Measurements from ENCODE around the gene GPHN. TPM values are rescaled to one million over a fixed set of nuclear protein-coding genes. Genes with fewer than 3 reads are reported as not detected.

The GPHN gene
- total and polyA plus RNA-seq, 10 of the 15 experiments (the other 5 are each of a cell fraction or from before 2014, with no cell fraction given): 22.3 to 48.8 (median 33.1) TPM

DNA sequence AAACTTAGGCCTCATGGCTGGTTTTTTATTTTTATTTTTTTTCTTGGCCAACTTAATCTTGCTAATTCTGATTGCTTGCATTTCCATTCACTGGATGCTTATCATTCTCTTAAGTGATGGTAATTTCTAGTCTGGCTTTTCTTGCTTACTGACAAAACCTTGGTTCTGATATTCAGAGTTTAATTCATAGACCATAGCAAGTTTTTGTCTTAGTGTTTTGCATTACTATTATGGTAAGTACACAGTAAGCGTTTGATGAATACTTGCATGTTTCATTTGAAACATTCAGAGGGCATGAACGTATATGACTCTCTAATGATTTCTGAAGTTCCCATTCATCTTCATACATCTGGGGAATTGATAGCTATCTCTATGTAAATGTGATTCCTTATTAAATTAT, 55.8 kb downstream of the GPHN start (continued):
- TF ChIP-seq, protein P1, sequence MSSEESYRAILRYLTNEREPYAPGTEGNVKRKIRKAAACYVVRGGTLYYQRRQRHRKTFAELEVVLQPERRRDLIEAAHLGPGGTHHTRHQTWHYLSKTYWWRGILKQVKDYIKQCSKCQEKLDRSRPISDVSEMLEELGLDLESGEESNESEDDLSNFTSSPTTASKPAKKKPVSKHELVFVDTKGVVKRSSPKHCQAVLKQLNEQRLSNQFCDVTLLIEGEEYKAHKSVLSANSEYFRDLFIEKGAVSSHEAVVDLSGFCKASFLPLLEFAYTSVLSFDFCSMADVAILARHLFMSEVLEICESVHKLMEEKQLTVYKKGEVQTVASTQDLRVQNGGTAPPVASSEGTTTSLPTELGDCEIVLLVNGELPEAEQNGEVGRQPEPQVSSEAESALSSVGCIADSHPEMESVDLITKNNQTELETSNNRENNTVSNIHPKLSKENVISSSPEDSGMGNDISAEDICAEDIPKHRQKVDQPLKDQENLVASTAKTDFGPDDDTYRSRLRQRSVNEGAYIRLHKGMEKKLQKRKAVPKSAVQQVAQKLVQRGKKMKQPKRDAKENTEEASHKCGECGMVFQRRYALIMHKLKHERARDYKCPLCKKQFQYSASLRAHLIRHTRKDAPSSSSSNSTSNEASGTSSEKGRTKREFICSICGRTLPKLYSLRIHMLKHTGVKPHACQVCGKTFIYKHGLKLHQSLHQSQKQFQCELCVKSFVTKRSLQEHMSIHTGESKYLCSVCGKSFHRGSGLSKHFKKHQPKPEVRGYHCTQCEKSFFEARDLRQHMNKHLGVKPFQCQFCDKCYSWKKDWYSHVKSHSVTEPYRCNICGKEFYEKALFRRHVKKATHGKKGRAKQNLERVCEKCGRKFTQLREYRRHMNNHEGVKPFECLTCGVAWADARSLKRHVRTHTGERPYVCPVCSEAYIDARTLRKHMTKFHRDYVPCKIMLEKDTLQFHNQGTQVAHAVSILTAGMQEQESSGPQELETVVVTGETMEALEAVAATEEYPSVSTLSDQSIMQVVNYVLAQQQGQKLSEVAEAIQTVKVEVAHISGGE (CRISPR knock-in tag; IDR thresholded peaks at IDR 0.05): no peak
- no peak for TF ChIP-seq TCF3 (IDR thresholded peaks at IDR 0.05; ENCODE audit: borderline replicate concordance, insufficient read depth, low read depth, low read length)
- TF ChIP-seq CBX5 (IDR thresholded peaks at IDR 0.05; ENCODE audit: low read depth): no peak
- TF ChIP-seq IRF4 (IDR thresholded peaks at IDR 0.05; ENCODE audit: low read depth, low read length): no peak
- no peak for TF ChIP-seq EED (IDR thresholded peaks at IDR 0.05; ENCODE audit: low read depth)
- TF ChIP-seq JUND (IDR thresholded peaks at IDR 0.05; ENCODE audit: low read depth, low read length): no peak
- TF ChIP-seq, protein P2, sequence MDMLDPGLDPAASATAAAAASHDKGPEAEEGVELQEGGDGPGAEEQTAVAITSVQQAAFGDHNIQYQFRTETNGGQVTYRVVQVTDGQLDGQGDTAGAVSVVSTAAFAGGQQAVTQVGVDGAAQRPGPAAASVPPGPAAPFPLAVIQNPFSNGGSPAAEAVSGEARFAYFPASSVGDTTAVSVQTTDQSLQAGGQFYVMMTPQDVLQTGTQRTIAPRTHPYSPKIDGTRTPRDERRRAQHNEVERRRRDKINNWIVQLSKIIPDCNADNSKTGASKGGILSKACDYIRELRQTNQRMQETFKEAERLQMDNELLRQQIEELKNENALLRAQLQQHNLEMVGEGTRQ (IDR thresholded peaks at IDR 0.05; ENCODE audit: borderline replicate concordance, low read depth, low read length): no peak
- TF ChIP-seq, protein P3, sequence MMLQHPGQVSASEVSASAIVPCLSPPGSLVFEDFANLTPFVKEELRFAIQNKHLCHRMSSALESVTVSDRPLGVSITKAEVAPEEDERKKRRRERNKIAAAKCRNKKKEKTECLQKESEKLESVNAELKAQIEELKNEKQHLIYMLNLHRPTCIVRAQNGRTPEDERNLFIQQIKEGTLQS (IDR thresholded peaks at IDR 0.05; ENCODE audit: borderline replicate concordance, extremely low read depth, low read depth, low read length): no peak
- TF ChIP-seq RAD51 (IDR thresholded peaks at IDR 0.05): no peak
- TF ChIP-seq, protein P4, sequence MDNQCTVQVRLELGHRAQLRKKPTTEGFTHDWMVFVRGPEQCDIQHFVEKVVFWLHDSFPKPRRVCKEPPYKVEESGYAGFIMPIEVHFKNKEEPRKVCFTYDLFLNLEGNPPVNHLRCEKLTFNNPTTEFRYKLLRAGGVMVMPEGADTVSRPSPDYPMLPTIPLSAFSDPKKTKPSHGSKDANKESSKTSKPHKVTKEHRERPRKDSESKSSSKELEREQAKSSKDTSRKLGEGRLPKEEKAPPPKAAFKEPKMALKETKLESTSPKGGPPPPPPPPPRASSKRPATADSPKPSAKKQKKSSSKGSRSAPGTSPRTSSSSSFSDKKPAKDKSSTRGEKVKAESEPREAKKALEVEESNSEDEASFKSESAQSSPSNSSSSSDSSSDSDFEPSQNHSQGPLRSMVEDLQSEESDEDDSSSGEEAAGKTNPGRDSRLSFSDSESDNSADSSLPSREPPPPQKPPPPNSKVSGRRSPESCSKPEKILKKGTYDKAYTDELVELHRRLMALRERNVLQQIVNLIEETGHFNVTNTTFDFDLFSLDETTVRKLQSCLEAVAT (IDR thresholded peaks at IDR 0.05): no peak
